Fibroblast of villous mesenchyme (primary cell): ENCODE measurements around the gene CUEDC1. TPM values are rescaled to one million over a fixed set of nuclear protein-coding genes. Genes with fewer than 3 reads are reported as not detected.

Experiments
- DNase-seq: peaks from one replicate; pipeline ENCODE4 v3.0.0-alpha.2; 2010; ENCODE audit warnings: low read depth
- H3K4me3 ChIP-seq: 2 replicates; pipeline ENCODE4 v1.5.1; 2011; ENCODE audit warnings: low read depth, mild to moderate bottlenecking, low read length
- total RNA-seq: library from RNA; depleted of rRNA; stranded (reverse); fragments of >200 nt; gene quantifications from 2 replicates; pipeline ENCODE4 v1.2.3, GENCODE V29; 2012
- TF ChIP-seq, protein P1 (sequence below): IDR thresholded peaks from 2 replicates; pipeline ENCODE4 v1.5.1; 2012; ENCODE audit warnings: low read depth, mild to moderate bottlenecking, low read length; ENCODE audit not compliant: insufficient read depth

The CUEDC1 gene
- total RNA-seq, 1 donor, result 21.6 TPM

GRCh38 chr17:57915544-57915943, 39.7 kb downstream of the CUEDC1 start:
- TF ChIP-seq, protein P1, sequence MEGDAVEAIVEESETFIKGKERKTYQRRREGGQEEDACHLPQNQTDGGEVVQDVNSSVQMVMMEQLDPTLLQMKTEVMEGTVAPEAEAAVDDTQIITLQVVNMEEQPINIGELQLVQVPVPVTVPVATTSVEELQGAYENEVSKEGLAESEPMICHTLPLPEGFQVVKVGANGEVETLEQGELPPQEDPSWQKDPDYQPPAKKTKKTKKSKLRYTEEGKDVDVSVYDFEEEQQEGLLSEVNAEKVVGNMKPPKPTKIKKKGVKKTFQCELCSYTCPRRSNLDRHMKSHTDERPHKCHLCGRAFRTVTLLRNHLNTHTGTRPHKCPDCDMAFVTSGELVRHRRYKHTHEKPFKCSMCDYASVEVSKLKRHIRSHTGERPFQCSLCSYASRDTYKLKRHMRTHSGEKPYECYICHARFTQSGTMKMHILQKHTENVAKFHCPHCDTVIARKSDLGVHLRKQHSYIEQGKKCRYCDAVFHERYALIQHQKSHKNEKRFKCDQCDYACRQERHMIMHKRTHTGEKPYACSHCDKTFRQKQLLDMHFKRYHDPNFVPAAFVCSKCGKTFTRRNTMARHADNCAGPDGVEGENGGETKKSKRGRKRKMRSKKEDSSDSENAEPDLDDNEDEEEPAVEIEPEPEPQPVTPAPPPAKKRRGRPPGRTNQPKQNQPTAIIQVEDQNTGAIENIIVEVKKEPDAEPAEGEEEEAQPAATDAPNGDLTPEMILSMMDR, result no peak
- no peak for DNase-seq
- no peak overlapping the region for H3K4me3 ChIP-seq

- no peak for DNase-seq
- TF ChIP-seq, protein P1, result no peak
- H3K4me3 ChIP-seq, result no peak overlapping the region
These were observed 40.7 kb downstream of the CUEDC1 start for GRCh38 chr17:57914273-57915142.

GRCh38 chr17:57913575-57914272, 41.5 kb downstream of the CUEDC1 start:
- no peak overlapping the region for H3K4me3 ChIP-seq
- TF ChIP-seq, protein P1, result no peak
- DNase-seq, result no peak

DNA sequence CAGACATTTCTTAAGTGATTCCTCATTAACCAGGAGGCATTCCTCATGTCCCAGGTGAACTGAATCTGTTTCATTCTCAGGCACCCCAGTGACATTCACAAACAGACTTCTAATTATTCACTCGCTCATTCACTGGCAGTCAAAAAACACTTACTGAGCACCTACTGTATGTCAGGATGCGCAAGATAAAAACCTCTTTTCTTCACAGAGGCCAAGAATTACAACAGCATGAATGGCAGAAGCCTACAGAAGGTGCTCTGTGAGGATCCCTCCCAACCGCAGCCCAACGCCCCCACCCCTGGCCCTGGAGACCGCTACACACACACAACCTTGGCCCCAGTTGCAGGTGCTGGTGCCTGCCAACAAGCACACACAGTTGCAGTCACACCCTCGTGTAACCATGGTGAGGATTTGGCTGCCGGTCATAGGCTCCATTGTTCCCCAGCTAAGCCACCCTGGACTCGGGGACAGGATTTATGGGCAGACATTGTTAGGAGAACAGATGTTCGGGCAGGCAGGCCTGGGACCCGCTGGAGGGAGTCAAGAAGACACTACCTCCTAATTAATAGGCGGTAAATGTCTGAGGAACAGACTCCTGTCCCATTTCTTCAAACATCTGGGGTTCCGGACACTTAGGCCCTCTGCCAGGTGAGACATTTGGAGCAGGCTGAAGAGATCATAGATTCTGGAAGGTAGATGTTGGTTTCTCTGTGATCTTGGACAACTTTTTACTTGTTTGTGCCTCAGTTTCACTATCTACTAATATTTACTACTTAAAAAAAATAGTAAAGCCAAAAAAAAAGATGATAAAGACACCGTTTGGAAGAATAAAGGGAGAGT, 43.2 kb downstream of the CUEDC1 start:
- DNase-seq, result no peak

GRCh38 chr17:57910462-57911420, 44.5 kb downstream of the CUEDC1 start:
- H3K4me3 ChIP-seq, result no peak overlapping the region
- TF ChIP-seq, protein P1, result no peak
- no peak for DNase-seq

More for the DNA sequence above, 43.2 kb downstream of the CUEDC1 start:
- TF ChIP-seq, protein P1, result no peak
- no peak overlapping the region for H3K4me3 ChIP-seq
